ENCODE results near the gene CBL.
A peak's percentile ranks its signal among the peaks of the same experiment; 100 is the strongest.
"Not testable (repeated sequence)": the region's sequence is repeated elsewhere in the genome, so short reads cannot be mapped to it uniquely, and the experiment has no call there.

CBL gene

DNA sequence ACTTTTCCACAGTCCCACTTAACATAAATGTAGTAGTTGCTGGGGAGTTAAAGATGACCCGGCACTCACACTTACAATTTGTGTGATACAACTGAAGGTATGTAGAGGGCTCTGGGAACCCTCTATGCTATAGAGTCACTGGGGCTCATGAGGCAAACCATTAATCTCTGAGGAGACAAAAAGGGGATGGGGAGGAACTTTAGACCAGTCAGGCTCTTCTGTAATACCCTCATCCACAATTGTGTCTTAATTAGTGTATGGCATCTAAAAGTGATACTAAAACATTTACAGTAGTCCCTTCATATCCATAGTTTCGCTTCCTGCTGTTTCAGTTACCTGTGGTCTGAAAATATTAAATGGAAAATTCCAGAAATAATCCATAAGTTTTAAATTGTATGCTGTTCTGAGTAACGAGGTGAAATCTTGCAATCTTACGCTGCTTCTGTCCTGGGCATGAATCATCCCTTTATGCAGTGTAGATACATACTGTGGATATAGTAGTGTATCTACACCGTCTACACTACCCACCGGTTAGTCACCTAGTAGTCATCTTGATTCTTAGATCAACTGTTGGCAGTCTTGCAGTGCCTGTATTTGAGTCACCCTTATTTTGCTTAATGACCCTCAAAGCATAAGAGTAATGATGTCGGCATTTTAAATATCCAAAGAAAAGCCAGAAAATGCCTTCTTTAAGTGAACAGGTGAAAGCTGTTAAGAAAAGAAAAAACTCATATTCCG lies 12.2 kb downstream of the CBL start:
- FAIRE-seq: no peak

DNA sequence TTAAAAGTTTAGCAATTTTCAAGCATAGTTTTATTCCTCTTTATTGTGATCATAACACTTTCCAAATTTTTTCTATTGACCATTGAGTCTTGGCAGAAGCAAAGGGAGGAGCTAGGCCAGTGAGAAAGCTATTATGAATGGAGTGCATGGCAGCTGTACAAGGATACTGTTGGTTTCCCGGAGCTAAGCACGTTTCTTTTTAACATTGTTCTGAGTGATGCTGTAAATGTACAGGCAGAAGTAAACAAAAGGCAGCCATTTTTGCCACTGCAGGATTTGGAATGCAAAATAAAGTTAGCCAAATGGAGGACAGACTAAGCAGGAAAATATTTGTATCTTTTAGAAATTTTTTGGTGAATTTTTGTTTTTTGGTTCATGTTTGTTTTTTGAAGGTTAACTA lies 16.2 kb downstream of the CBL start:
- FAIRE-seq: peak; percentile 53

DNA sequence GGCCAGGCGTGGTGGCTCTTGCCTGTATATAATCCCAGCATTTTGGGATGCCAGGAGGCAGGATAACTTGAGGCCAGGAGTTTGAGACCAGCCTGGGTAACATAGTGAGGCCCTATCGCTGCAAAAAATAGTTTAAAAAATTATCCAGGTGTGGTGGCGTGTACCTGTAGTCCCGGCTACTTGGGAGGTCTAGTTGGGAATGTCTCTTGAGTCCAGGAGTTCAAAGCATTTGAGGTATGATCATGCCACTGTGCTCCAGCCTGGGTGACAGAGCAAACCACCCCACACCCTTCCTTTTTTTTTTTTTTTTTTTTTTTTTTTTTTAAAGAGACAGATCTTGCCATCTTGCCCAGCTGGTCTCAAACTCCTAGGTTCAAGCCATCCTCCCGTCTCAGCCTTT lies 16.8 kb downstream of the CBL start:
- no peak for FAIRE-seq

DNA sequence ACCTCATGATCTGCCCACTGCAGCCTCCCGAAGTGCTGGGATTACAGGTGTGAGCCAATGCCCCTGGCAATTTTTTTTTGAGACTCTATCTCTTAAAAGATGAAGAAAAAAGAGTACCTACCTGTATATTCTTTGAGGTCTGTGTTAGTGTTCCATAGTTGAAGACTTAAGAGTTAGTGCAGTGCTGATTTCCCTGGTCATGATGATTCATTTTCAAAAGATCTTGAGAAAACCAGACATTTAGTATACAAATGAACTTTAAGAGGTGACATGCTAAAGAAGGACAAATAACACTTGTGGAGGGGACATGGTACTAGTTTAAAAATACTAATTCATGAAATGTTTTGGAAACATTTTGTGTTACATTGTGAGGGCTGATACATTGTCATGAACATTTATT lies 17.7 kb downstream of the CBL start:
- no peak for FAIRE-seq

DNA sequence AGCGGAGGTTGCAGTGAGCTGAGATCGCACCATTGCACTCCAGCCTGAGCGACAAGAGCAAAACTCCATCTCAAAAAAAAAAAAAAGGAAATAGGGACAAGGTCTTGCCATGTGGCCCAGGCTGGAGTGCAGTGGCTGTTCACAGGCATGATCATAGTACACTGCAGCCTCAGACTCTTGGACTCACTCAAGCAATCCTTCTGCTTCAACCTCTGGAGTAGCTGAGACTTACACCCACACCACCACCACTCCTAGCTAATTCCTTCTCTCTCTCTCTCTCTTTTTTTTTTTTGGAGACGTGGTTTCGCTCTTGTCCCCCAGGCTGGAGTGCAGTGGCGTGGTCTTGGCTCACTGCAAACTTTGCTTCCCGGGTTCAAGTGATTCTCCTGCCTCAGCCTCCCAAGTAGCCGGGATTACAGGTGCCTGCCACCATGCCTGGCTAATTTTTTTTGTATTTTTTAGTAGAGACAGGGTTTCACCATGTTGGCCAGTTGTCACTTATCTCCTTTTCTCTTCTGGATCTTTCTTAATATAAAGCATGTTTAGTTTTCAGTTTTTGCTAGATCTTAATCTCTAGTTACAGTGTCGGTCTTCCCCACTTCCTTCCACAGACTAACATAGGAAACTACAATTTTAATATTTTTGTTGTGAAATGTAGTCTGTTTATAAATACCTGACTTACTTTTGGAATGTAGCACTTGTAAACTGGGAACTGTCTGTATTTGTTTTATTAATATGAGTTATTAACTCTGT lies 22.6 kb downstream of the CBL start:
- FAIRE-seq: not testable (repeated sequence)

DNA sequence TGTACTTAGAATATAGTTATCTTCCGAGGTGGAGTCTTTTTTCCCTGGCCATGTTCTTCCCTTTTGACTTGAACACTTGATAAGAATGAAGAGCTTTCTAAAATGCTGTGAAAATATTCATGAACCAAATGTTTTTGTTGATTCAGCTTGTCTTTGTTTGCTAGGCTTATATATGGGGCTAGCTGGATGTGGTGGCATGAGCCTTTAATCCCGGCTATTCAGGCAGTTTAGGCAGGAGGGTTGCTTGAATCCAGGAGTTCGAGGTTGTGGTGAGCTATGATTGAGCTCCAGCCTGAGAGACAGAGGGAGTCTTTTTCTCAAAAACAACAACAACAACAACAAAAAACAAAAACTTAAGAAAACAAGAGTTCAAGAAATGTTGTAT lies 23.1 kb downstream of the CBL start:
- FAIRE-seq: no peak

DNA sequence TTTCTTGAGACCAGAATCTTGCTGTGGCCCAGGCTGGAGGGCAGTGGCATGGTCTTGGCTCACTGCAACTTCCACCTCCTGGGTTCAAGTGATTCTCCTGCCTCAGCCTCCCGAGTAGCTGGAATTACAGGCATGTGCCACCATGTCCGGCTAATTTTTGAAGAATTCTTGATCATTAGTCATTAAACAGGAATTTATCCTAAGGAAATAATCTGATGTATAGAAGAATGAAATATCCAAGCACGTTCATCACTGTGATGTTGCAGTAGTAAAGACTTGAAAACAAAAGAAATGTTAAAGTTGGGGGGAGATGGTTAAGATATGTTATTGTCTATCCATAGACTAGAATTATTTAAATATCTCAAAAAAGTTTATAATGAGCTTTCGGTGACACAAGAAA lies 23.6 kb downstream of the CBL start:
- no peak for FAIRE-seq

DNA sequence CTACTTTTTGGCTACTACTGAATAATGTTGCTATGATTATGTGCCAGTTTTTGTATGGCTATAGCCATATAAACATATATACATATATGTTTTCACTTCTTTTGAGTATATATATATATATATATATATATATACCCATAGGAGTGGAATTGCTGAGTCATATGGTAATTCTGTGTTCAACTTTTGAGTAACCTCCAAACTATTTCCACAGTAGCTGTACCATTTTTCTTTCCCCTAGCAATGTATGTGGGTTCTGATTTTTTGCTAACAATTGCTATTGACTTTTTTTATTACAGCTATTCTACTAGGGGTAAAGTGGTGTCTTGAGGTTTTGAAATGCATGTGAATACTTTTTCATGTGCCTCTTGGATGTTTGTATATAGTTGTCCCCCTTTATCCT lies 30.4 kb downstream of the CBL start:
- no peak for FAIRE-seq

DNA sequence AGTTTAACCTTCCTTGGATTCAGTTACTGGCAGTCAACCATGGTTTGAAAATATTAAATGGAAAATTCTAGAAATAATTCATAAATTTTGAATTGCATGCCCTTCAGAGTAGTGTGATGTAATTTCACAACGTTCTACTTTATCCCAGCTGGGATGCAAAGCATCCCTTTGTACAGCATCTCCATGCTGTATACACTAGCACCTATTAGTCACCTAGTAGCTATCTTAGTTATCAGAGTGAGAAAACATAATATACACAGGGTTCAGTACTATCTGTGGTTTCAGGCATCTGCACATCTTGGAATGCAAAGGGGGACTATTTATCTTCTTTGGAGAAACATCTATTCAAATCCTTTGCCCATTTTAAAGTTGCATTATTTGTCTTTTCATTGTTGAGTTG lies 30.8 kb downstream of the CBL start:
- FAIRE-seq: no peak

DNA sequence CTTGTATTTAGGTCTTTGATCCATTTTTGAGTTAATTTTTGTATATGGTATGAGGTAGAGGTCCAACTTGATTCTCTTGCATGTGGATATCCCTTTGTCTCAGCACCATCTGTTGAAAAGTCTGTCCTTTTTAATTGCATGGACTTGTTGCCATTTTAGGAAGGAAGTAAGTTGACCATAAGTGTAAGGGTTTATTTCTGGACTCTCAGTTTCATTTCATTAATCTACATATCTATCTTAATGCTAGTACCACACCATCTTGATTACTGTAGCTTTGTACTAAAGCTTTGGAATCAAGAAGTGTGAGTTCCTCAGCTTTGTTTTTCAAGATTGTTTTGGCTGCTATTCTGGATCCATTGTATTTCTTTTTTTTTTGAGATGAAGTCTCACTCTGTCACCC lies 31.4 kb downstream of the CBL start:
- no peak for FAIRE-seq

DNA sequence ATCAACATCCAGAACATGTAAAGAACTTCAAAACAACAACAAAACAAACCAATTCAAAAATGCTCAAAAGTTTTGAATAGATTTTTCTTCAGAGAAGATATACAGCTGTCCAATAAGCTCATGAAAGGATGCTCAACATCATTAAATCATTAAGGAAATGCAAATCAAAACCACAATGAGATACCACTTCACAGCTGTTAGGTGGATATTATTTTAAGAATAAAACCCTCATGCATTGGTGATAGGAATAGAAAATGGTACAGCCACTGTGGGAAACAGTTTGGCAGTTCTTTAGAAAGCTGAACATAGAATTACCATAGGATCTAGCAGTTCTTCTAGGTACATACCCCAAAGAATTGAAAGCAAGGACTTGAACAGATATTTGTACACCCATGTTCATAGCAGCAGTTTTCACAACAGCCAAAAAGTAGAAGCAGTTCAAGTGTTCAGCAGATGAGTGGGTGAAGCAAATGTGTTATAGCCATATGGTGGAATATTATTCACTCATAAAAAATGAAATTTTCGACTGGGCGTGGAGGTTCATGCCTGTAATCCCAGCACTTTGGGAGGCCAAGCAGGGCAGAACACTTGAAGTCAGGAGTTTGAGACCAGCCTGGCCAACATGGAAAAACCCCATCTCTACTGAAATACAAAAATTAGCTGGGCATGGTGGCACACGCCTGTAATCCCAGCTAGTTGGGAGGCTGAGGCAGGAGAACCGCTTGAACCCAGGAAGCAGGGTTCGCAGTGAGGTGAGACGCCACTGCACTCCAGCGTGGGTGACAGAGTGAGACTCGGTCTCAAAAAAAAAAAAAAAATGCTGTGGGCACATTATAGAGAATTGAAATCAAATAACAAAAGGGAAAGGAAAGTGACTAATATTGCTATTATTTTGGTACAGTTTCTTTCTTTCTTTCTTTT lies 42.9 kb downstream of the CBL start:
- FAIRE-seq: no peak

DNA sequence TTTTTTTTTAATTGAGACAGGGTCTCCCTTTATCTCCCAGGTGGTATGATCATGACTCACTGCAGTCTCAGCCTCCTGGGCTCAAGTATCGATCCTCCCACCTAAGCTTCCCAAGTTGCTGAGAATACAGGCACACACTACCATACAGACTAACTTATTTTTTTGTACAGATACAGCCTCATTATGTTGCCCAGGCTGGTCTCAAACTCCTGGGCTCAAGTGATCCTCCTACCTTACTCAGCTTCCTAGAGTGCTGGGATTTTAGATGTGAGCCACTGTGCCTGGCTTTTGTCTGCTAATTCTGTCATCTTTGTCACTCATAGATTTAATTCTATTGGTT lies 43.5 kb downstream of the CBL start:
- FAIRE-seq: no peak

DNA sequence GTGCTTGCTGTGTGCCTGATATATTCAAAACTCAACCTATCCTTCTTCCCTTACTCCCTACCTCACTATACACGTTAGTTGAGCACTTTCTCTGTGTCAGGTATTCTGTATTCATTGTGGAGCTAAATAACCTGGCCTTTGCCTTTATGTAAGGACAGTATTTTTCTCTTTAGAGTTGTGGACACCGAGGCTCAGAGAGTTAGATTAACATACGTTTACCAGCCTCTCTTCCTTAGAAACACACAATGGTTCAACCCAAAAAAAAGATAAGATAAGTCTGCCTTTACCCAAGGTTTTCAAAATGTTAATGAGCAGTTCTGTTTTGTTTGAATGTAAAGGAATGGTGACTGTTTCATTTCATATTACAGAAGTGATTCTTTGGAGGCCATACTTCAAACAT lies 45.0 kb downstream of the CBL start:
- no peak for FAIRE-seq

DNA sequence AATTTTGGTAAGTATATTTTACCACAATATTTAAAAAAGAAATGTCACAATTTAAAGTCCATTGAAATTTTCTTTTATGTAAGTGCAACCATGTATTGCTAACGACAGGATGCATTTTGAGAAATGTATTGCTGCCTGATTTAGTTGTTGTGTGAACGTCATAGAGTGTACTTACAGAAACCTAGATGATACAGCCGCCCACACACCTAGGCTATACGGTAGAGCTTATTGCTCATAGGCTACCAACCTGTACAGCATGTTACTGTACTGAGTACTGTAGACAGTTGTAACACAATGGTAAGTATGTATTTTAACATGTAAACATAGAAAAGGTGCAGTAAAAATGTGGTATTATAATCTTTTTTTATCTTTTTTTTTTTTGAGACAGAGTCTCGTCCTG lies 48.1 kb downstream of the CBL start:
- no peak for FAIRE-seq

DNA sequence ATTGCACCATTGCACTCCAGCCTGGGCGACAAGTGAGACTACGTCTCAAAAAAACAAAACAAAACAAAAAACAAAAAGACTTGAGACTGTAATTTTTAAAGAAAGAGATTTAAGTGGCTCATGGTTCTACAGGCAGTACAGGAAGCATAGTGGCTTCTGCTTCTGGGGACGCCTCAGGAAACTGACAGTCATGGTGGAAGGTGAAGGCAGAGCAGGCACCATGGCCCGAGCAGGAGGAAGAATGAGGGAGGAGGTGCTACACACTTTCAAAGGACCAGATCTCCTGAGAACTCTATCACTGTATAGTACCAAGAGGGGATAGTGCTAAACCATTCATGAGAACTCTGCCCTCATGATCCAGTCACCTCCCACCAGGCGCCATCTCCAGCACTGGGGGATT lies 52.0 kb downstream of the CBL start:
- FAIRE-seq: no peak

DNA sequence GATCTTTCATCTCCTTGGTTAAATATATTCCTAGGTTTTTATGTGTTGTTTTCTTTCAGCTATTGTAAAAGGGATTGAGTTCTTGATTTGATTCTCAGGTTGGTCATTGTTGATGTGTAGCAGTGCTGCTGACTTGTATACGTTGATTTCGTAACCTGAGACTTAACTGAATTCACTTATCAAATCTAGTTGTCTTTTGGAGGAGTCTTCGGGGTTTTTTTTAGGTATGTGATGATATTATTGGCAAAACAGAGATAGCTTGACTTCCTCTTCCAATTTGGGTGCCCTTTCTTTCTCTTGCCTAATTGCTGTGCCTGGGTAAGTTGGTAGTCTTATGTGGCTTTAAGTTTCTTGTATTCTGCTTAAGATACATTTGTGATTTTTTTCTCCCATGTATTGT lies 52.8 kb downstream of the CBL start:
- no peak for FAIRE-seq

DNA sequence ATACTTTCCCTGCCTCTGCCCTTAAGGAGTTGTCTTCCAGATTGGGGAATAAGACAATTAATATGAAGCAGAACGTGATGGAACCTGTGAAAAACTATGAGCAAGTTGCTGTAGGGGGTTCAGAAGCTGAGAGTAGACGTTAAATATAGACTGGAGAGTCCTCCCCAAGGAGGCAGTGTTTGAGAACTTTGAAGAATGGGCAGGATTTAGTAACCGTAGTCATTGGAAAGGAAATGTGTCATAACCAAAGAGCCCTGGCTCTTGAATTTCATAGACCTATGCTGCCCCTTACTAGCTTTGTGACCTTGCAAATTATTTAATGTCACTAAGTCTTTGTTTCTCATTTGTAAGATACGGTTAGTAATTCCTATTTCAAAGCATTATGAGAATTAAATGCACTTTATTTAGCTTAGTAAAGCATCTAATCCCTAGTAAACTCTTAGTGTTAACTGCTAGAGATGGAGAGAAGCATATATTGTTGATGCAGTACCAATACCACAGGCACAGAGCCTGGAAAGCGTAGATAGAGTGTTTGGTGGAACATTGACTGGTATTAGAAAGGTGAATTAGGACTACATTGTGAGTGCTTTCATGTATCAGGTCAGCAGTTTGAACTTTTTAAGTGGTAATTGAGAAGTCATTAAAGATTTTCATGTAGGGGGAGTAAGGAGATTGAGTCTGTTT lies 56.7 kb downstream of the CBL start:
- FAIRE-seq: no peak

DNA sequence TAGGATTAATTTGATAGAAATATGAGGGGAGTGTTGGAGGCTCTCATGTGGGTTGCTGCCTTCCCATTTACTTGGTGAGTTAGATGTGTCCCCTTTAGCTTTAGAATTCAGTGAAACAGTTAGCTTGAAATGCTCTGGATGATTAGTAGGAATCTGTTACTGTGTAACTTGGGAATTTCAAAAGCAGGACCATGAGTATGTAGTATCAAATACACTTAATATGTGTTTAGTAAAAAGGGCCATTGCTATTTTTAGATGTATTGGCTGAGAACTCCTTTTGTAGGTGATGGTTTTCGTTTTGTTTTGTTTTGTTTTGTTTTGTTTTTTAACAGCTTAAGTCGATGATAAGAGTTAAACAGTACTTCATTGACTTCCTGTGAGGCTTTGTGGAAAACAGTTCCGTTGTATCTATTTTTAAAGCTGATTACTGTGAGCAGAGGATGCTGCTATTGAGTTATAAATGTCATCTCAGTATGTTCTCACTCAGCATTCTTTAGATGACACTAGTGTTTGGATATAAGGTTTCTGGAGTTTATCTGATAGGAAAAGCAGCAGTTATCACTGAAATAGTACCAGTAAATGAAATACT lies 57.3 kb downstream of the CBL start:
- FAIRE-seq: no peak

DNA sequence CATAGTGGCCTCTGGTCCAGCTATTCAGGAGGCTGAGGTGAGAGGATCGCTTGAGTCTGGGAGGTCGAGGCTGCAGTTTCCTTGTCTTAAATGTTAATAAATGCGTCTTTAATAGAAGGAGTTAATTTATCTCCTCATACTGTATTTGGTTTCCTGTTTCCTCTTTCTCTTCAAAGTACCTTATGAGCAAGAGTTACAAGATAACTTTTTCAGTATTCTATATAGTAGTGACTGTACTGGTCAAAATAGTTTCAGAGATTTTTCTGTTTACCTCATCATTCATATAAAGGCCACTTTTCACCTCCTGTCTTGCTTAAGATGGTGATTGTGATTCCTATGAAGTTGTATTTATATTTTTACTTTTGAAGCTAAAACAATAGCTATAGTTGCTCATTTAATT lies 59.9 kb downstream of the CBL start:
- no peak for FAIRE-seq

DNA sequence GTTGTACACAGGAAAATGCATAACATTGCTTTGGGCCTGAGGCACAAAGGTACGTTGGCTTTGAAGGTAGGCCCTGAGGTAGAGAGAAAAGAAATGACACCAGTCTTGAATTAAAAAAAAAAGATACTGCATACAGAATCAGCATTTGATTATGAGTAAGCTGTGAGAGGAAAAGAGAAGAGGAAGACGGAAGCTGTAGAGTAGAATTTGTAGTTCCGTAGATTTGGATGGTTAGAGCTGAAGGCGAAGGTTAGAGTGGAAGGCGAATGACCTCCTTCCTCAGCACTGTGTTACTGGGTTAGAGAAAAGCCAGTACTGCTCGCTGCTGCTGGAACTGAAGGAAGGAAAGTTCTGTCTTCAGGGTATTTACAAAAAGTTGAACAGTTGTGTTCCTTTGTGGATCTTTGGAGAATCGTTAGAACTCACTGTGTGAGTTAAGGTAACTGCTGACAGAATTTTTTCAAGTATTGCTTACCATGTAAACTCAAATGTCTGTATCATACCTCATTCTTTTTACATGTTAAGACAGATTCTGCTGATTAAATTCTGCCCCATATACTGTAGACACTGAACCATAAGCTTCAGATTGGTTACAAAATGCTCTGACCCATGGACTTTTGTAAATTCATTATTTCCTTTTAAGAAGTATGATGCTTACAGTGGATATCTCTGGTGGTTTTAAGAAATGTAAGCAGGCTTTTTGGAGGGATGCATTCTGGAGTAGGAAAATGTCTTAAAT lies 60.5 kb downstream of the CBL start:
- no peak for FAIRE-seq

DNA sequence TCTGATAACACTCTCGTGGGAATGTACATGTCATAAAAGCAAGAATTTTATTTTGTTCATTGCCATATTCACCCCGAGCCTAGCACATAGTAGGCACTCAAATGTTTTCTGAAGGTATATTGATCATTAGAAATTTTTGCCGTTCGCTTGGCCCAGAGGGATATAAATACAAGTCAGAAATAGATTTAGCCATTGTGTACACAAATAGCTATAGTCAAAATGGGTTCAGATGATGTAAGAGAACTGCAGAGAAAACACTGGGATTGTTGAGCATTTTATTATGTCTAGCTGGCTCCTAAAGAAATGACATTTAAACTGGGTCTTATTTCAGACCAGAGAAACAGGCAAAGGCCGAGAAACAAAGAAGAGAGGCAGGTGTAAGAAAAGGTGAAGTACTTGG lies 61.5 kb downstream of the CBL start:
- FAIRE-seq: no peak

DNA sequence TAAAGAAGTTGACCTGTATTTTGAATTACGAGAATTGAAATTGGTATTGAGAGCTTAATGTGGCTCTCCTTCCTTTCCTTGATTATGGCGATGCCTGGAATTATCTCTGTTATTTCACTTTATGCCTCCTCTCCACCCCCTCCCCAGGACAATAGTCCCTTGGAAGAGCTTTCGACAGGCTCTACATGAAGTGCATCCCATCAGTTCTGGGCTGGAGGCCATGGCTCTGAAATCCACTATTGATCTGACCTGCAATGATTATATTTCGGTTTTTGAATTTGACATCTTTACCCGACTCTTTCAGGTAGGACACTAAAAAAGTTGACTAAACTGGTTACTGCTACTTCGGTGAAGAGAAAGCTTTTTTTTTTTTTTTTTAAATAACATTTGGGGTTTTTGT lies 67.6 kb downstream of the CBL start:
- FAIRE-seq: no peak
